Raji (cell line): ENCODE data around the gene THNSL1.

Experiments used
- POLR2A ChIP-seq: IDR thresholded peaks from 2 replicates; pipeline ENCODE4 v1.6.1; 2011; ENCODE audit warnings: low read depth, low read length, control low read depth; ENCODE audit not compliant: insufficient read depth

Gene THNSL1

GRCh38 chr10:25065761-25066476 lies 49.5 kb downstream of the THNSL1 start:
- TF ChIP-seq POLR2A = no peak

GRCh38 chr10:25068152-25069058 lies 52.0 kb downstream of the THNSL1 start:
- no peak for TF ChIP-seq POLR2A

GRCh38 chr10:25071227-25071626 lies 54.8 kb downstream of the THNSL1 start:
- no peak for TF ChIP-seq POLR2A

GRCh38 chr10:25072786-25073185 lies 56.4 kb downstream of the THNSL1 start:
- no peak for TF ChIP-seq POLR2A

GRCh38 chr10:25075825-25076224 lies 59.4 kb downstream of the THNSL1 start:
- TF ChIP-seq POLR2A = no peak
